Activated CD4-positive, alpha-beta T cell treated with anti-CD3 and anti-CD28 coated beads, Interleukin-2, amount 10 ng/mL, durations not matched to agents 24 days and 14 days (primary cell): ENCODE data around the gene DSTN. TPM values are rescaled to one million over a fixed set of nuclear protein-coding genes. Genes with fewer than 3 reads are reported as not detected.

Source experiments
- DNase-seq: peaks from one replicate; pipeline ENCODE4 v3.0.0; 2022
- H3K27ac Mint-ChIP-seq: one replicate; pipeline ENCODE4 v1.8.0; 2022; ENCODE audit warnings: mild to moderate bottlenecking, mixed read lengths
- H3K27me3 Mint-ChIP-seq: one replicate; pipeline ENCODE4 v1.8.0; 2022; ENCODE audit warnings: mixed read lengths
- H3K36me3 Mint-ChIP-seq: one replicate; pipeline ENCODE4 v1.8.0; 2022; ENCODE audit warnings: low read depth, mild to moderate bottlenecking, mixed read lengths
- H3K4me1 Mint-ChIP-seq: one replicate; pipeline ENCODE4 v1.8.0; 2021; ENCODE audit warnings: mixed read lengths
- H3K4me3 Mint-ChIP-seq: one replicate; pipeline ENCODE4 v1.8.0; 2022; ENCODE audit warnings: mild to moderate bottlenecking, moderate library complexity, mixed read lengths
- H3K9me3 Mint-ChIP-seq: one replicate; pipeline ENCODE4 v1.8.0; 2021; ENCODE audit warnings: mixed read lengths
- intact Hi-C: fragments of 100-400 bp; cut with micrococcal nuclease; formaldehyde crosslinking; loops from one replicate; pipeline ENCODE4 v1.15.1; 2023
- total RNA-seq: library from RNA; stranded (reverse); gene quantifications from 2 replicates; pipeline ENCODE4 v1.2.3, GENCODE V29; 2022

Gene DSTN
- total RNA-seq, 1 donor from 2014 or later = 58.6 TPM

DNA sequence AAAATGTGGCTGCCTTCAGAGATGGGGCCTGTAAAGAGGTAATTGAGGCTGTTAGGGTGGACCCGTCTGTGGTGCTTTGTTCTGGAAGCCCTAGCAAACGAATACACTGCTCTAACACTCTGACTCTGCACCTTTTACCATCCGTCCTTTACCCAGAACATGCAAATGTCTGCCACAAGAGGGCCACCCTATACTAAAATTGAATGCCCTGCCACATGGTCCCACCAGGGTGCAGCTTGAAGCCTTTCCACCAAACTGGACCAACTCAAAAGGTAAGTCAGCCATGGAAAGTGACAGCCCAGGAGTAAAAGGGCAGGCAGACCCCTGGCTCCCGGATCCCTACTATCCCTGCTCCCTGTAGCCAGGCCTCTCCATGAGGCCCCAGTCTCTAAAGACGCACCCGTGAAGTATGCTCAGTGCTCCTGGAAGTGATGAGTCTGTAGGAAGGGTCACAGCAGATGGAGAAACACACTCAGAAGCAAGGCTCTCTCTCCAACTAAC, 32.9 kb upstream of the DSTN start:
- H3K36me3 Mint-ChIP-seq = no peaks in the 10 kb centered on the region
- no peaks in the 10 kb centered on the region for H3K9me3 Mint-ChIP-seq
- H3K27ac Mint-ChIP-seq = no peak overlapping the region
- H3K27me3 Mint-ChIP-seq = peaks cover 25% of the 10 kb centered on the region
- peaks cover 26% of the 10 kb centered on the region for H3K4me1 Mint-ChIP-seq
- intact Hi-C loops = loop anchor here (1.0 to 10.0 kb wide), 6 partner anchors 23 to 458 kb away; partner anchors contain the start of genes DSTN and RRBP1
- peak; percentile 91 for DNase-seq
- H3K4me3 Mint-ChIP-seq = no peak overlapping the region

DNA sequence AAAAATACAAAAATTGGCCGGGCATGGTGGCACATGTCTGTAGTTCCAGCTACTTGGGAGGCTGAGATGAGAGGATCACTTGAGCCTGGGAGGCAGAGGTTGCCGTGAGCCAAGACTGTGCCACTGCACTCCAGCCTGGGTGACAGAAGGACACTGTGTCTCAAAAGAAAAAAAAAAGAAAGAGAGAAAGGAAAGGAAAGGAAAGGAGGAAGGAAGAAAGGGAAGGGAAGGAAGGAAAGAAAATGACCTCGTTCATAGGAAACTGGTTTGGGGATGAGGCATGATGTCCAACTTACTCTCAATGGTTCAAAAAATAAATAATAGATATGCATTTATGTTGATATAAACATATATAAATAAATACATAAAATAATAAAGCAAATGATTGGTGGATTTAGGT, 31.9 kb upstream of the DSTN start:
- Mint-ChIP-seq H3K27ac (no peak overlapping the region), H3K27me3 (peaks cover 27% of the 10 kb centered on the region), H3K4me1 (peaks cover 26% of the 10 kb centered on the region), H3K9me3 (no peaks in the 10 kb centered on the region), H3K36me3 (no peaks in the 10 kb centered on the region), H3K4me3 (no peak overlapping the region)
- intact Hi-C loops = loop anchor here (1.0 to 10.0 kb wide), 6 partner anchors 22 to 457 kb away; partner anchors contain the start of genes DSTN and RRBP1
- no peak for DNase-seq

- no peak for DNase-seq
- intact Hi-C loops = loop anchor here (10.0 kb wide), 1 partner anchor 456 kb away; no protein-coding TSS in a partner anchor
- no peaks in the 10 kb centered on the region for H3K36me3 Mint-ChIP-seq
- H3K27ac Mint-ChIP-seq = no peak overlapping the region
- no peak overlapping the region for H3K4me3 Mint-ChIP-seq
- peaks cover 33% of the 10 kb centered on the region for H3K27me3 Mint-ChIP-seq
- peaks cover 21% of the 10 kb centered on the region for H3K4me1 Mint-ChIP-seq
- H3K9me3 Mint-ChIP-seq = no peaks in the 10 kb centered on the region
Observed at GRCh38 chr20:17538517-17539170, 31.2 kb upstream of the DSTN start.

- Mint-ChIP-seq H3K4me1 (peaks cover 15% of the 10 kb centered on the region), H3K27me3 (peaks cover 51% of the 10 kb centered on the region), H3K27ac (no peak overlapping the region), H3K4me3 (no peak overlapping the region), H3K9me3 (no peaks in the 10 kb centered on the region), H3K36me3 (no peaks in the 10 kb centered on the region)
- intact Hi-C loops = no loop called here
- DNase-seq = no peak
Observed at GRCh38 chr20:17541596-17541995, 28.3 kb upstream of the DSTN start.

GRCh38 chr20:17541996-17542395, 27.9 kb upstream of the DSTN start:
- no peak for DNase-seq
- peaks cover 50% of the 10 kb centered on the region for H3K27me3 Mint-ChIP-seq
- H3K9me3 Mint-ChIP-seq = no peaks in the 10 kb centered on the region
- no peak overlapping the region for H3K27ac Mint-ChIP-seq
- H3K4me1 Mint-ChIP-seq = peaks cover 12% of the 10 kb centered on the region
- H3K36me3 Mint-ChIP-seq = no peaks in the 10 kb centered on the region
- intact Hi-C loops = no loop called here
- no peak overlapping the region for H3K4me3 Mint-ChIP-seq

DNA sequence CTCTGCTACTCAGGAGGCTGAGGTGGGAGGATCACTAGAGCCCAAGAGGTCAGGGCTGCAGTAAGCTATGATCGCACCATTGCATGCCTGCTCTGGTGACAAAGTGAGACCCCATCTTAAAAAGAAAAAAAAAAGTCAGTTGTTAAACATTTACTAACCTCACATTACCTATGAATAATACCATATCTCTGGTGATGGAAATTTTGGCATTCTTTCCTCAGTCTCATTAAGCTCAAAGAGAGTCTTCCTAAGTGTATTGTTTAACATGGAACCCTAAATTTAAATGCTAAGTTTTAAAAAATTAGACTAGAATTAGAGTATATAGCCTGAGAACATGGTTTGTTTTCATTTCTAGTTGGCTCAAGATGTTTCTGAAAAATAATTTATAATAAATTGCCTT, 27.4 kb upstream of the DSTN start:
- intact Hi-C loops = no loop called here
- no peak for DNase-seq
- Mint-ChIP-seq H3K4me3 (no peak overlapping the region), H3K36me3 (no peaks in the 10 kb centered on the region), H3K9me3 (no peaks in the 10 kb centered on the region), H3K27me3 (peaks cover 53% of the 10 kb centered on the region), H3K4me1 (peaks cover 9% of the 10 kb centered on the region), H3K27ac (no peak overlapping the region)

GRCh38 chr20:17542993-17543412, 26.9 kb upstream of the DSTN start:
- Mint-ChIP-seq H3K9me3 (no peaks in the 10 kb centered on the region), H3K4me3 (no peak overlapping the region), H3K27me3 (peaks cover 52% of the 10 kb centered on the region), H3K4me1 (peaks cover 5% of the 10 kb centered on the region), H3K36me3 (no peaks in the 10 kb centered on the region), H3K27ac (no peak overlapping the region)
- DNase-seq = no peak
- intact Hi-C loops = no loop called here

GRCh38 chr20:17543531-17544131, 26.2 kb upstream of the DSTN start:
- Mint-ChIP-seq H3K36me3 (no peaks in the 10 kb centered on the region), H3K9me3 (no peaks in the 10 kb centered on the region), H3K27ac (no peak overlapping the region), H3K4me1 (peaks cover 2% of the 10 kb centered on the region), H3K27me3 (peaks cover 50% of the 10 kb centered on the region), H3K4me3 (no peak overlapping the region)
- DNase-seq = no peak
- intact Hi-C loops = no loop called here

GRCh38 chr20:17545127-17545526, 24.7 kb upstream of the DSTN start:
- intact Hi-C loops = no loop called here
- peaks cover 54% of the 10 kb centered on the region for H3K27me3 Mint-ChIP-seq
- no peak overlapping the region for H3K27ac Mint-ChIP-seq
- H3K4me1 Mint-ChIP-seq = no peaks in the 10 kb centered on the region
- H3K4me3 Mint-ChIP-seq = no peak overlapping the region
- H3K9me3 Mint-ChIP-seq = no peaks in the 10 kb centered on the region
- no peak for DNase-seq
- H3K36me3 Mint-ChIP-seq = no peaks in the 10 kb centered on the region

DNA sequence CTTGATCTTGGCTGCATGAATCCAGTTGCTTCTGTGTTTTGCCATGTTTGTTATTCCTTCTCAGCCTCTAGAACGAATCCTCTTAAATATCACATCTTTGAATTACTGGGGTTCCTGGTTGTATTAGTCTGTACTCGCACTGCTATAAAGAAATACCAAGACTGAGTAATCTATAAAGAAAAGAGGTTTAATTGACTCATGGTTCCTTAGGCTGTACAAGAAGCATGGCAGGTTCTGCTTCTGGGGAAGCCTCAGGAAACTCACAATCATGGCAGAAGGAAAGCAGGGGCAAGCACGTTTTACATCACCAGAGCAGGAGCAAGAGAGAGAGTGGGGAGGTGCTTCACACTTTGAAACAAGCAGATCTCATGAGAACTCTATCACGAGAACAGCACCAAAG, 20.7 kb upstream of the DSTN start:
- Mint-ChIP-seq H3K4me1 (no peaks in the 10 kb centered on the region), H3K4me3 (no peak overlapping the region), H3K36me3 (no peaks in the 10 kb centered on the region), H3K27ac (no peak overlapping the region), H3K9me3 (no peaks in the 10 kb centered on the region), H3K27me3 (peaks cover 27% of the 10 kb centered on the region)
- intact Hi-C loops = no loop called here
- DNase-seq = no peak

DNA sequence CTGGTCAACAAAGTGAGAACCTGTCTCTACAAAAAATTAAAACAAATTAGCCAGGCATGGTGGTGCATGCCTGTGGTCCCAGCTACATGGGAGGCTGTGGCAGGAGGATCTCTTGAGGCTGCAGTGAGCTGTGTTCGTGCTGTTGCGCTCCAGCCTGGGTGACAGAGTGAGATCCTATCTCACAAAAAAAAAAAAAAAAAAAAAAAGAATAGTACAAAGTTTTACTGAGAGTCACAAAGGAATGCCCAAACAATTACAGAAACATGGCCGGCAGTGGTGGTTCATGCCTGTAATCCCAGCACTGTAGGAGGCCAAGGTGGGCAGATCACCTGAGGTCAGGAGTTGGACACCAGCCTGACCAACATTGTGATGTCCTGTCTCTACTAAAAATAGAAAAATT, 14.8 kb upstream of the DSTN start:
- DNase-seq = no peak
- peaks cover 23% of the 10 kb centered on the region for H3K4me1 Mint-ChIP-seq
- no peaks in the 10 kb centered on the region for H3K27me3 Mint-ChIP-seq
- no peaks in the 10 kb centered on the region for H3K36me3 Mint-ChIP-seq
- no peaks in the 10 kb centered on the region for H3K9me3 Mint-ChIP-seq
- intact Hi-C loops = no loop called here
- no peak overlapping the region for H3K4me3 Mint-ChIP-seq
- no peak overlapping the region for H3K27ac Mint-ChIP-seq

DNA sequence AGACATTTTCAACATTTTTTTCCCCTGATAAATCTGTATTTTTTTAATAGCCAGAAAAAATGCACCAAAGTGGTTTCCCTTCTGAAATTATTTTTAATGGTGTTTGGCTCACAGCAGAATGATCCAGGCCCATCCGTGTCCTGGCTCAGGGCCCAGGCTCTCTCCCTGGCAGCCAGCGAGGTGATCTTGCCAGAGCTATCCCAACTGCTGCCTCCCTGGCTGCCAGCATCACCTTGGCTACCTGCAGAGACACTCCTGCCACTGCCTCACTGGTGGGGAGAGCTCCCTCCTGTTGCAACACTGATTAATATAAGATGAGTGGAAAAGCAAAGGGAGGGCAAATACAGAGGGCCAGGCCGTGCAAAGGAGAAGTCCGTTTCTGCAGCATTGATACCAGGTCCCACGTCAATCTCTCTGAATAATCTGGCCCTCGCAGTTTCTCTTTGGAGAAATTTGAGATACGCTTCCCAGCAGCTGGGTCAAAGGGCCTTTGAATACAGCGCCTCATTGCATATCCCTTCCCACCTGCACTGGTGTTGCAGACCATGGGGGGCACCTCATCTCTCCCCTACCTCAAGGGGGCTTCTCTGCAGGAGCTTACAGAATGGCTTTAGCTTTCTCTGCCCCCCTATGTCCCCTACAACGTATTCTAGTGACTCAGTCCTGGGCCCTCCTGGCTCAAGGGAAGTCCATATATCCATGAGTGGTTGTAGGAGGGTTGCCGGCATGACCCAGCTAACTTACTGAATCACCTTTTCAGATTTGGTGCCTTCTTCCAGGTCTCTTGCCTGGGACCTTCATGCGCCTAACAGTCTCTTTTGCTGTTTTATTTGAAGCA, 12.8 kb upstream of the DSTN start:
- no peaks in the 10 kb centered on the region for H3K36me3 Mint-ChIP-seq

GRCh38 chr20:17557675-17558006, 12.2 kb upstream of the DSTN start:
- intact Hi-C loops = loop anchor here (1.0 kb wide), 2 partner anchors 13 to 435 kb away; partner anchors contain the start of gene DSTN

More for the DNA sequence above, 12.8 kb upstream of the DSTN start:
- peak overlapping the region; percentile 97 for H3K27ac Mint-ChIP-seq
- no peak overlapping the region for H3K4me3 Mint-ChIP-seq
- DNase-seq = no peak
- H3K9me3 Mint-ChIP-seq = peaks cover 5% of the 10 kb centered on the region
- H3K4me1 Mint-ChIP-seq = peaks cover 36% of the 10 kb centered on the region
- intact Hi-C loops = no loop called here
- H3K27me3 Mint-ChIP-seq = no peaks in the 10 kb centered on the region

More at GRCh38 chr20:17557675-17558006, 12.2 kb upstream of the DSTN start:
- Mint-ChIP-seq H3K27ac (peak overlapping the region; percentile 97), H3K4me1 (peaks cover 36% of the 10 kb centered on the region), H3K4me3 (no peak overlapping the region), H3K9me3 (peaks cover 5% of the 10 kb centered on the region), H3K36me3 (no peaks in the 10 kb centered on the region), H3K27me3 (no peaks in the 10 kb centered on the region)
- no peak for DNase-seq
